ENCODE measurements around the gene DNAH17. TPM values are rescaled to one million over a fixed set of nuclear protein-coding genes. Genes with fewer than 3 reads are reported as not detected.

Gene DNAH17
- total RNA-seq, 4 donors from 2014 or later: 0.22 to 0.51 TPM; not detected in 2

DNA sequence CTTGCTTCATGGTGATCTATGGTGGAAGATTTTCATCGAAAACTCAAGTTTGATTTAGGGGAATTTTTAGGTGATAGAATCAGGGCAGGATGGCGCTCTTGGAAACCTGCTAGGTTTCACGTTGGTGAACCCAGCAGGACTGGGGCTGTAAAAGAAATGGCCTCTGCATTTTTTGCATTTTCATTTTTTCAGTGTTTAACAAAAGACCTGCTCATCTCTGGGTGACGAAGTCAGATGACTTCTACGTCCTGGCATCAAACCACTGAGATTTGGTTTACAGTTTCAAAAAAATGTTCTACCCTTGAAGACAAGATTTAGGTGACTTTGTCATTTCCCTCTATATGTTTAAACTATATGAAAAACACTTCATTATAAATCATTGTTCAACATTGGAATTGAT lies 196.8 kb downstream of the DNAH17 start:
- TF ChIP-seq, protein P1, sequence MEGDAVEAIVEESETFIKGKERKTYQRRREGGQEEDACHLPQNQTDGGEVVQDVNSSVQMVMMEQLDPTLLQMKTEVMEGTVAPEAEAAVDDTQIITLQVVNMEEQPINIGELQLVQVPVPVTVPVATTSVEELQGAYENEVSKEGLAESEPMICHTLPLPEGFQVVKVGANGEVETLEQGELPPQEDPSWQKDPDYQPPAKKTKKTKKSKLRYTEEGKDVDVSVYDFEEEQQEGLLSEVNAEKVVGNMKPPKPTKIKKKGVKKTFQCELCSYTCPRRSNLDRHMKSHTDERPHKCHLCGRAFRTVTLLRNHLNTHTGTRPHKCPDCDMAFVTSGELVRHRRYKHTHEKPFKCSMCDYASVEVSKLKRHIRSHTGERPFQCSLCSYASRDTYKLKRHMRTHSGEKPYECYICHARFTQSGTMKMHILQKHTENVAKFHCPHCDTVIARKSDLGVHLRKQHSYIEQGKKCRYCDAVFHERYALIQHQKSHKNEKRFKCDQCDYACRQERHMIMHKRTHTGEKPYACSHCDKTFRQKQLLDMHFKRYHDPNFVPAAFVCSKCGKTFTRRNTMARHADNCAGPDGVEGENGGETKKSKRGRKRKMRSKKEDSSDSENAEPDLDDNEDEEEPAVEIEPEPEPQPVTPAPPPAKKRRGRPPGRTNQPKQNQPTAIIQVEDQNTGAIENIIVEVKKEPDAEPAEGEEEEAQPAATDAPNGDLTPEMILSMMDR (IDR thresholded peaks at IDR 0.05; ENCODE audit: low read depth): no peak

DNA sequence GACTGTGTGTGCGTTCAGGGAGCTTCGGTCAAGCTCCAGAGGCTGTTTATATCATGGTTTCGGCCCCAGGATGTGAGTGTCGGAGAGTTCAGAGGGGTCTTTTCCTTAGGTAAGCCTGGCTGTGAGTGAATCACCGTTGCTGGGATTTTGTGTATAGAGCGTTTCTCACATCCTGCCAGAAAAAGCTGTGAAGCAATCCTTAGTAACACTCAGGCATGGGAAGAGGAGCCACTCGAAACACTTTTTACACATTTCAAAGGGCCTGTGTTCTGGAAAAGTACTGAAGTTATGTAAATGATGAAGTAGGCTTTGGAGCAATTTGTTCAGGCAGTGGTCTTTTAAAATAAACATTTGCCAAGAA lies 198.1 kb downstream of the DNAH17 start:
- TF ChIP-seq, protein P1 (IDR thresholded peaks at IDR 0.05; ENCODE audit: low read depth): no peak

GRCh38 chr17:78378225-78379130 lies 198.7 kb downstream of the DNAH17 start, which contains the start of gene PGS1:
Gene PGS1 (plus strand): TSS chr17:78378649. CDS start chr17:78378666, 17 bp downstream.
- TF ChIP-seq, protein P1 (IDR thresholded peaks at IDR 0.05; ENCODE audit: low read depth): no peak

- TF ChIP-seq, protein P1 (IDR thresholded peaks at IDR 0.05; ENCODE audit: low read depth): no peak
Observed at GRCh38 chr17:78377858-78378224, 199.4 kb downstream of the DNAH17 start.

DNA sequence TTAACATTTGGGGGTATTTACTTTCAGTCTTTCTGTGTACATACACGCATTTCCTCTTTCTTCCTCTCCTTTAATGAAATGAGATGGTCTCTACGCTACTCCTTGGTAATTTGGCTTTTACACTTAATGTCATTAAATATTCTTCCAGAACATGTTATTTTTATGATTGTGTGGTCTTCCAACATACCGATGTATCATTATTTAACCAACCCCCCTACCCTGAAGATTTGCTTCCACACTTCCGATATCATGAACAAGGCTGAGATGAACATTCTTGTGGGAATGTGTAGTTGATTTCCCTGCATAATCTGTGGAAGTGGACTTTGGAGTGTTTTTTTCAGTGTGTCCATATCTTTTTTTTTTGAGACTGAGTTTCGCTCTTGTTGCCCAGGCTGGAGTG lies 201.0 kb downstream of the DNAH17 start:
- TF ChIP-seq, protein P1 (IDR thresholded peaks at IDR 0.05; ENCODE audit: low read depth): no peak

GRCh38 chr17:78375401-78376151 lies 201.6 kb downstream of the DNAH17 start:
- TF ChIP-seq, protein P1 (IDR thresholded peaks at IDR 0.05; ENCODE audit: low read depth): no peak

- TF ChIP-seq, protein P1 (IDR thresholded peaks at IDR 0.05; ENCODE audit: low read depth): no peak
Observed at GRCh38 chr17:78374631-78375274, 202.4 kb downstream of the DNAH17 start.

Measured in subcutaneous adipose tissue (tissue), 4 donors.